SJSA1 (cell line): ENCODE data around the gene SUMF2. TPM values are rescaled to one million over a fixed set of nuclear protein-coding genes. Genes with fewer than 3 reads are reported as not detected.
"Not testable (repeated sequence)": the region's sequence is repeated elsewhere in the genome, so short reads cannot be mapped to it uniquely, and the experiment has no call there.

Source experiments
- DNase-seq, 2 experiments: peaks; one replicate each; pipeline ENCODE4 v3.0.0-alpha.2; 2015 to 2020; ENCODE audit warnings: low spot score in 2 of 2, low read depth in 1 of 2
- H3K27ac ChIP-seq: fragments of 250-450 bp; sonication (Bioruptor Pico); 2 replicates; pipeline ENCODE4 v1.5.1; 2020; ENCODE audit warnings: mild to moderate bottlenecking, moderate library complexity
- H3K27me3 ChIP-seq: fragments of 250-450 bp; sonication (Bioruptor Pico); replicated peaks from 2 replicates; pipeline ENCODE4 v1.5.1; 2020; ENCODE audit warnings: mild to moderate bottlenecking, moderate library complexity
- H3K36me3 ChIP-seq: fragments of 250-450 bp; sonication (Bioruptor Pico); 2 replicates; pipeline ENCODE4 v1.5.1; 2020; ENCODE audit warnings: mild to moderate bottlenecking
- H3K4me1 ChIP-seq: fragments of 250-450 bp; sonication (Bioruptor Pico); replicated peaks from 2 replicates; pipeline ENCODE4 v1.6.1; 2021; ENCODE audit warnings: mild to moderate bottlenecking
- H3K4me3 ChIP-seq: fragments of 250-450 bp; sonication (Bioruptor Pico); 2 replicates; pipeline ENCODE4 v1.5.1; 2020; ENCODE audit warnings: mild to moderate bottlenecking
- H3K9me3 ChIP-seq: fragments of 250-450 bp; sonication (Bioruptor Pico); replicated peaks from 2 replicates; pipeline ENCODE4 v1.5.1; 2020; ENCODE audit warnings: mild to moderate bottlenecking
- total RNA-seq: library from RNA; depleted of rRNA; stranded (reverse); fragments of >200 nt; shearing (Covaris generic); gene quantifications from 2 replicates; pipeline ENCODE4 v1.2.3, GENCODE V29; 2014

Gene SUMF2
- total RNA-seq, 1 experiment from 2014 or later, result 100 TPM

GRCh38 chr7:56104138-56104537, 40.1 kb downstream of the SUMF2 start:
- DNase-seq, H3K4me1 ChIP-seq, H3K27me3 ChIP-seq, H3K27ac ChIP-seq, H3K4me3 ChIP-seq, H3K9me3 ChIP-seq: not testable (repeated sequence)
- H3K36me3 ChIP-seq, result peaks cover 67% of the 10 kb centered on the region

- Histone ChIP-seq H3K27ac (peak overlapping the region; percentile 86), H3K9me3 (no peaks in the 10 kb centered on the region), H3K36me3 (peaks cover 53% of the 10 kb centered on the region), H3K27me3 (no peaks in the 10 kb centered on the region), H3K4me3 (peak overlapping the region; percentile 74), H3K4me1 (peaks cover 6% of the 10 kb centered on the region; the same call in 1 of the 2 replicates)
- DNase-seq, result peak in 1 of 2 experiments; percentile 47
Observed at GRCh38 chr7:56105508-56105907, 41.4 kb downstream of the SUMF2 start.

GRCh38 chr7:56106108-56107073, 42.3 kb downstream of the SUMF2 start, which contains the start of gene CHCHD2:
Gene CHCHD2, minus strand, starts transcription at chr7:56106476. Its CDS starts 63 bp downstream, at chr7:56106413.
- Histone ChIP-seq H3K36me3 (peaks cover 44% of the 10 kb centered on the region), H3K27ac (peak within 1 kb of the TSS; percentile 86), H3K27me3 (no peaks in the 10 kb centered on the region), H3K9me3 (no peaks in the 10 kb centered on the region), H3K4me1 (peaks cover 6% of the 10 kb centered on the region; the same call in 1 of the 2 replicates), H3K4me3 (peak within 1 kb of the TSS; percentile 74)
- DNase-seq, result peak; percentile 93 to 98

- Histone ChIP-seq H3K4me1 (peaks cover 6% of the 10 kb centered on the region; the same call in 1 of the 2 replicates), H3K36me3 (peaks cover 29% of the 10 kb centered on the region), H3K4me3 (no peak overlapping the region), H3K9me3 (no peaks in the 10 kb centered on the region), H3K27ac (no peak overlapping the region), H3K27me3 (no peaks in the 10 kb centered on the region)
- DNase-seq, result no peak
Observed at GRCh38 chr7:56107954-56108258, 43.8 kb downstream of the SUMF2 start.

GRCh38 chr7:56110611-56111010, 46.5 kb downstream of the SUMF2 start:
- Histone ChIP-seq H3K4me1 (no peaks in the 10 kb centered on the region; the same call in 1 of the 2 replicates), H3K9me3 (no peaks in the 10 kb centered on the region), H3K4me3 (no peak overlapping the region), H3K27me3 (no peaks in the 10 kb centered on the region), H3K36me3 (peaks cover 5% of the 10 kb centered on the region; the same call in 1 of the 2 replicates), H3K27ac (no peak overlapping the region)
- no peak for DNase-seq

GRCh38 chr7:56112244-56112643, 48.2 kb downstream of the SUMF2 start:
- not testable (repeated sequence) for H3K9me3 ChIP-seq, H3K4me3 ChIP-seq, H3K27ac ChIP-seq, H3K4me1 ChIP-seq, H3K36me3 ChIP-seq, H3K27me3 ChIP-seq, DNase-seq

- DNase-seq, result no peak
- no peaks in the 10 kb centered on the region for H3K36me3 ChIP-seq
- no peaks in the 10 kb centered on the region for H3K27me3 ChIP-seq
- H3K4me1 ChIP-seq, result no peaks in the 10 kb centered on the region
- H3K4me3 ChIP-seq, result no peak within 1 kb of the TSS
- no peak within 1 kb of the TSS for H3K27ac ChIP-seq
- H3K9me3 ChIP-seq, result no peaks in the 10 kb centered on the region
Observed at GRCh38 chr7:56115852-56116538, 51.9 kb downstream of the SUMF2 start, which contains the start of gene NUPR2. Gene NUPR2, minus strand, starts transcription at chr7:56116417. Its CDS starts 103 bp downstream, at chr7:56116314.

- Histone ChIP-seq H3K4me3 (no peak overlapping the region), H3K36me3 (no peaks in the 10 kb centered on the region), H3K27me3 (no peaks in the 10 kb centered on the region), H3K9me3 (no peaks in the 10 kb centered on the region), H3K4me1 (no peaks in the 10 kb centered on the region), H3K27ac (no peak overlapping the region)
- DNase-seq, result no peak
Observed at GRCh38 chr7:56121440-56121839, 57.4 kb downstream of the SUMF2 start.

GRCh38 chr7:56124981-56125380, 60.9 kb downstream of the SUMF2 start:
- Histone ChIP-seq H3K4me3 (no peak overlapping the region), H3K27me3 (no peaks in the 10 kb centered on the region), H3K36me3 (no peaks in the 10 kb centered on the region)

GRCh38 chr7:56125831-56126230, 61.7 kb downstream of the SUMF2 start:
- no peak for DNase-seq
- H3K9me3 ChIP-seq, result no peaks in the 10 kb centered on the region

More at GRCh38 chr7:56124981-56125380, 60.9 kb downstream of the SUMF2 start:
- H3K4me1 ChIP-seq, result no peaks in the 10 kb centered on the region
- no peak overlapping the region for H3K27ac ChIP-seq
- no peak for DNase-seq
- H3K9me3 ChIP-seq, result no peaks in the 10 kb centered on the region

GRCh38 chr7:56127241-56127975, 63.3 kb downstream of the SUMF2 start:
- no peaks in the 10 kb centered on the region for H3K4me1 ChIP-seq
- H3K4me3 ChIP-seq, result no peak overlapping the region
- DNase-seq, result no peak
- H3K9me3 ChIP-seq, result no peaks in the 10 kb centered on the region
- H3K36me3 ChIP-seq, result no peaks in the 10 kb centered on the region
- no peaks in the 10 kb centered on the region for H3K27me3 ChIP-seq
- no peak overlapping the region for H3K27ac ChIP-seq

More at GRCh38 chr7:56125831-56126230, 61.7 kb downstream of the SUMF2 start:
- H3K27me3 ChIP-seq, result no peaks in the 10 kb centered on the region
- no peaks in the 10 kb centered on the region for H3K36me3 ChIP-seq
- H3K4me3 ChIP-seq, result no peak overlapping the region
- no peaks in the 10 kb centered on the region for H3K4me1 ChIP-seq
- H3K27ac ChIP-seq, result no peak overlapping the region
